Gastrocnemius medialis (tissue), 4 donors: ENCODE results near the gene RNLS. TPM values are rescaled to one million over a fixed set of nuclear protein-coding genes. Genes with fewer than 3 reads are reported as not detected.

Experiments used
- ATAC-seq, 2 donors: fragments of 150-250 bp; one replicate each; pipeline ENCODE4 v1.9.1; 2016
- DNase-seq, 2 donors: peaks; one replicate each; pipeline ENCODE4 v3.0.0-alpha.2; 2019
- H3K27ac ChIP-seq, 4 donors: fragments of 200-600 bp; sonication (generic); 1 replicate in 1 of 4; 2 replicates in 3 of 4; pipeline ENCODE4 v1.5.1; 2016 to 2018; ENCODE audit warnings: mild to moderate bottlenecking in 2 of 4, moderate library complexity in 1 of 4
- H3K27me3 ChIP-seq, 3 donors: fragments of 200-600 bp; sonication (generic) in 2 of 3; 1 replicate in 1 of 3; 2 replicates in 2 of 3; pipeline versions ENCODE4 v1.5.1 to v1.6.0; 2016 to 2019; ENCODE audit warnings: mild to moderate bottlenecking in 1 of 3, moderate library complexity in 1 of 3
- H3K36me3 ChIP-seq, 2 donors: fragments of 200-600 bp; sonication (generic) in 1 of 2; one replicate each; pipeline ENCODE4 v1.5.1; 2017 to 2018
- H3K4me1 ChIP-seq, 2 donors: fragments of 200-600 bp; sonication (generic) in 1 of 2; one replicate each; pipeline ENCODE4 v1.5.1; 2016 to 2017; ENCODE audit warnings: mild to moderate bottlenecking in 2 of 2
- H3K4me3 ChIP-seq, 4 donors: fragments of 200-600 bp; sonication (generic) in 3 of 4; 1 replicate in 1 of 4; 2 replicates in 3 of 4; pipeline ENCODE4 v1.5.1; 2016 to 2019; ENCODE audit warnings: mild to moderate bottlenecking in 2 of 4
- H3K9me3 ChIP-seq, 3 donors: fragments of 200-600 bp; sonication (generic) in 2 of 3; 1 replicate in 1 of 3; 2 replicates in 2 of 3; pipeline ENCODE4 v1.5.1; 2016 to 2019
- POLR2A ChIP-seq, 2 donors: fragments of 450-650 bp; IDR thresholded peaks; one replicate each; pipeline ENCODE4 v1.6.1; 2017; ENCODE audit warnings: antibody characterized with exemption in 2 of 2, mild to moderate bottlenecking in 2 of 2, moderate library complexity in 2 of 2
- in situ Hi-C, 4 donors: fragments of 200-750 bp; cut with MboI; loops; one replicate each; pipeline versions ENCODE4 v1.15.0 to v1.8.0; 2017; ENCODE audit warnings: low sequenced_read_pairs in 4 of 4
- intact Hi-C: fragments of 100-400 bp; cut with DNase I; formaldehyde crosslinking; loops from one replicate; pipeline ENCODE4 v1.15.1; 2023; ENCODE audit warnings: low total_unique reads
- total RNA-seq, 4 donors: library from RNA; depleted of rRNA; stranded (reverse); fragments of >200 nt; gene quantifications; one replicate each; pipeline versions ENCODE4 v1.1.0 to v1.2.3, GENCODE V29; 2016
- TF ChIP-seq, protein P1 (sequence below), 5 experiments: fragments of 450-650 bp in 3 of 5; fragments of 200-600 bp in 2 of 5; sonication (generic) in 2 of 5; IDR thresholded peaks in 4 of 5; conservative IDR thresholded peaks in 1 of 5; 1 replicate in 4 of 5; 2 replicates in 1 of 5; pipeline ENCODE4 v1.5.1; 2016 to 2019; ENCODE audit warnings: antibody characterized with exemption in 5 of 5, mild to moderate bottlenecking in 3 of 5, moderate library complexity in 3 of 5

Gene RNLS
- total RNA-seq, 4 donors from 2014 or later, result 8.1 to 17.5 (median 9.7) TPM

DNA sequence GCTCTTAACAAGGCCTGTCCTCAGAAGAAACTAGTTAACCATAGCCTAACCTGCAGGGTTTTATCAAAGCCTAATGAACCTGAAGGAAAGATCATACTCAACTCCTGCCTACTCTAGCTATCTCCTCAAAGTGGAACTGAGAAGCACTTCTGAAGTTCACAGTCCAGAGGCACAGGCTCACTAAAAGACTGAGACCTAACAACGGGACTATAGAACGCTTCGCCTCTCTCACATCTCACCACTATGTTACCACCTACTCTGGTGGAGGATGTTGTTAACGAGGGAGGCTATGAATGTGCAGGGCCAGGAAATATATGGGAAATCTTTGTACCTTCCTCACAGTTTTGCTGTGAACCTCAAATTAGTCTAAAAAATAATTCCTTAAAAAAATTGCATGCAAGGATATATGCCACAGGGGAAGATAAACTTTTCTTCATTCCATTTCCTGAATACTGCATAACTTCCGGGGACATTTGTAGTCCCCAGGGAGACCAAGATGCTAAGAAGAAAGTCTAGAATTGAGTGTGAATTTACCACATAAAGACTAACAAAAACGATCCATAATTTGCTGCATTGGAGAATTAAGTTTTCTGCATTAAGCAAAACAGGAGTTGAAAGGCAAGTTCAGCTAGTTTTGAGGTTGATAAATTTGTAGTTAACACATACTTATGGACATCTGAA is 25.1 kb upstream of the RNLS start:
- intact Hi-C loops (no loop called here), in situ Hi-C loops (no loop called here)
- H3K9me3 ChIP-seq, result no peaks in the 10 kb centered on the region
- TF ChIP-seq POLR2A (IDR thresholded peaks at IDR 0.05), result no peak
- TF ChIP-seq, protein P1, sequence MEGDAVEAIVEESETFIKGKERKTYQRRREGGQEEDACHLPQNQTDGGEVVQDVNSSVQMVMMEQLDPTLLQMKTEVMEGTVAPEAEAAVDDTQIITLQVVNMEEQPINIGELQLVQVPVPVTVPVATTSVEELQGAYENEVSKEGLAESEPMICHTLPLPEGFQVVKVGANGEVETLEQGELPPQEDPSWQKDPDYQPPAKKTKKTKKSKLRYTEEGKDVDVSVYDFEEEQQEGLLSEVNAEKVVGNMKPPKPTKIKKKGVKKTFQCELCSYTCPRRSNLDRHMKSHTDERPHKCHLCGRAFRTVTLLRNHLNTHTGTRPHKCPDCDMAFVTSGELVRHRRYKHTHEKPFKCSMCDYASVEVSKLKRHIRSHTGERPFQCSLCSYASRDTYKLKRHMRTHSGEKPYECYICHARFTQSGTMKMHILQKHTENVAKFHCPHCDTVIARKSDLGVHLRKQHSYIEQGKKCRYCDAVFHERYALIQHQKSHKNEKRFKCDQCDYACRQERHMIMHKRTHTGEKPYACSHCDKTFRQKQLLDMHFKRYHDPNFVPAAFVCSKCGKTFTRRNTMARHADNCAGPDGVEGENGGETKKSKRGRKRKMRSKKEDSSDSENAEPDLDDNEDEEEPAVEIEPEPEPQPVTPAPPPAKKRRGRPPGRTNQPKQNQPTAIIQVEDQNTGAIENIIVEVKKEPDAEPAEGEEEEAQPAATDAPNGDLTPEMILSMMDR (IDR thresholded peaks at IDR 0.05 in 4 of 5, conservative IDR thresholded peaks at IDR 0.05 in 1 of 5), result no peak
- H3K36me3 ChIP-seq, result no peaks in the 10 kb centered on the region
- no peaks in the 10 kb centered on the region for H3K4me1 ChIP-seq
- no peak for ATAC-seq
- DNase-seq, result no peak
- H3K27me3 ChIP-seq, result no peaks in the 10 kb centered on the region
- H3K27ac ChIP-seq, result no peak overlapping the region
- H3K4me3 ChIP-seq, result no peak overlapping the region

DNA sequence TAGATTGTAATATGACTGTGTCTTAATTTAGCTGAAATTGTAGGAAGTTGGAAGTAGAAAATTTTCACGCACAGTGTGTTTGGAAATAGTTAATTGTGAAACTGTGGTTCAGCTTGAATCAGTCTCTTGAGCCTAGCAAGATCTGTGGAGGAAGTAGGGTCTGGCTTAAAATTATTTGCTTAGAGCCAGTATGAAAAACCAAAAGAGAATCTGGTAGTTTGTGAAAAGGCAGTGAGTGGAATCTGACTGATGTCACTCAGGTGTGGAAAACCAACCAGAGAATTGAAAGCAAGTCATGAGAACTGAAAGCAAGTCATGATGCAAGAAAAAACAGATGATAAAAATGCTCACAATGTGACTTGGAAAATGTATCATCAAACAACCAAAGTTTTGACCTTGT is 14.9 kb upstream of the RNLS start:
- no peaks in the 10 kb centered on the region for H3K27me3 ChIP-seq
- no peak overlapping the region for H3K4me3 ChIP-seq
- H3K9me3 ChIP-seq, result no peaks in the 10 kb centered on the region
- intact Hi-C loops (no loop called here), in situ Hi-C loops (loop anchor here in 1 of 4 donors (25.0 kb wide), 1 partner anchor 214 kb away; the partner anchor contains the start of gene LIPM)
- H3K27ac ChIP-seq, result no peak overlapping the region
- H3K4me1 ChIP-seq, result no peaks in the 10 kb centered on the region
- no peaks in the 10 kb centered on the region for H3K36me3 ChIP-seq
- TF ChIP-seq, protein P1 (IDR thresholded peaks at IDR 0.05 in 4 of 5, conservative IDR thresholded peaks at IDR 0.05 in 1 of 5), result no peak
- TF ChIP-seq POLR2A (IDR thresholded peaks at IDR 0.05), result no peak
- DNase-seq, result no peak
- no peak for ATAC-seq

DNA sequence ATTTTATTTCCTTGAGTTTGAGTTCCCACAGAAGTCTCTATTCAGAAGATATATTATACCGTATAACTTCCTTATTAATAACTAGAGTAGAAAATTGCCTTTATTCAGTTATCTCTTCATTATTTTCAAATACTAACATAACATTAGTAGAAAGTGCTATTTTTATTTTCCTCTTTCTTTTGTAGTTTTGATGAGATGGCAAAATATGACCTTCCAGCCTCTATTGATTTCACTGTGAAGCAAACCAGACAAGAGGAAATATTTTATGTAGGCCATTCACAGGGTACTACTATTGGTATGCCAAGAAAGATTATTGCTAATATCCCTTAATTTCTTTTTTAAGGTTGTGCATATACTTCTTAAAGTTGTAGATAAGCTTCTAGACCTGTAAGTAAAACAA is 11.4 kb upstream of the RNLS start:
- no peak for DNase-seq
- H3K36me3 ChIP-seq, result no peaks in the 10 kb centered on the region
- intact Hi-C loops, result no loop called here
- TF ChIP-seq, protein P1 (IDR thresholded peaks at IDR 0.05 in 4 of 5, conservative IDR thresholded peaks at IDR 0.05 in 1 of 5), result no peak
- TF ChIP-seq POLR2A (IDR thresholded peaks at IDR 0.05), result no peak
- no peak overlapping the region for H3K4me3 ChIP-seq
- H3K9me3 ChIP-seq, result no peaks in the 10 kb centered on the region
- no peak overlapping the region for H3K27ac ChIP-seq
- H3K27me3 ChIP-seq, result no peaks in the 10 kb centered on the region
- no peak for ATAC-seq
- in situ Hi-C loops, result loop anchor here in 1 of 4 donors (25.0 kb wide), 1 partner anchor 218 kb away; the partner anchor contains the start of gene LIPM
- no peaks in the 10 kb centered on the region for H3K4me1 ChIP-seq

DNA sequence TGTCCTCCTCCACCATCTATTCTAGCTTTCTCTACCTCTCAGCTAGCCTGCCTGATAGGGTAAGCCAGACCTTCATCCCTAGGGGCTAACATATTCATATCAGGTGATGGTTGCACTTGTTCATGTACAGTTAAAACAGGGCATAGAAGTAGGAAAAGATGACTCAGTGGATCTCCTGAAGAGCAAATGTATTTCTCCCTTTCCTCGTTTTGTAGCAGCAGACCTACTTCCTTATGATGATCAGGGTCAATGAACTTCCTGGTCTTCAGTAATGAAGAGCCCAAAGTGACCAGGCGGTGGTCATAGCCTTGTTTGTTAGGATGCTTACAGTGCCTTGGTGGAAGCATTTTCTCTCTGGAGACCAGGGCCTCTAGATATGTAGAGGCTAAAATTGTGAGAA is 9.8 kb upstream of the RNLS start:
- TF ChIP-seq POLR2A (IDR thresholded peaks at IDR 0.05), result no peak
- TF ChIP-seq, protein P1 (IDR thresholded peaks at IDR 0.05 in 4 of 5, conservative IDR thresholded peaks at IDR 0.05 in 1 of 5), result no peak
- in situ Hi-C loops (loop anchor here in 1 of 4 donors (25.0 kb wide), 1 partner anchor 219 kb away; the partner anchor contains the start of gene LIPM), intact Hi-C loops (no loop called here)
- no peaks in the 10 kb centered on the region for H3K36me3 ChIP-seq
- no peaks in the 10 kb centered on the region for H3K9me3 ChIP-seq
- no peaks in the 10 kb centered on the region for H3K27me3 ChIP-seq
- DNase-seq, result no peak
- no peaks in the 10 kb centered on the region for H3K4me1 ChIP-seq
- no peak overlapping the region for H3K4me3 ChIP-seq
- no peak for ATAC-seq
- H3K27ac ChIP-seq, result no peak overlapping the region
